Uterus (tissue), 2 donors: ENCODE data around the gene UBXN1.

Source experiments
- POLR2A ChIP-seq, 2 donors: fragments of 450-650 bp; IDR thresholded peaks; one replicate each; pipeline ENCODE4 v1.6.1; 2016; ENCODE audit warnings: antibody characterized with exemption in 2 of 2, mild to moderate bottlenecking in 1 of 2, moderate library complexity in 1 of 2
- TF ChIP-seq, protein P1 (sequence below), 4 experiments: fragments of 200-600 bp in 2 of 4; fragments of 450-650 bp in 2 of 4; sonication (generic) in 2 of 4; IDR thresholded peaks; one replicate each; pipeline ENCODE4 v1.5.1; 2016 to 2019; ENCODE audit warnings: antibody characterized with exemption in 4 of 4, mild to moderate bottlenecking in 2 of 4, moderate library complexity in 1 of 4

- TF ChIP-seq, protein P1, sequence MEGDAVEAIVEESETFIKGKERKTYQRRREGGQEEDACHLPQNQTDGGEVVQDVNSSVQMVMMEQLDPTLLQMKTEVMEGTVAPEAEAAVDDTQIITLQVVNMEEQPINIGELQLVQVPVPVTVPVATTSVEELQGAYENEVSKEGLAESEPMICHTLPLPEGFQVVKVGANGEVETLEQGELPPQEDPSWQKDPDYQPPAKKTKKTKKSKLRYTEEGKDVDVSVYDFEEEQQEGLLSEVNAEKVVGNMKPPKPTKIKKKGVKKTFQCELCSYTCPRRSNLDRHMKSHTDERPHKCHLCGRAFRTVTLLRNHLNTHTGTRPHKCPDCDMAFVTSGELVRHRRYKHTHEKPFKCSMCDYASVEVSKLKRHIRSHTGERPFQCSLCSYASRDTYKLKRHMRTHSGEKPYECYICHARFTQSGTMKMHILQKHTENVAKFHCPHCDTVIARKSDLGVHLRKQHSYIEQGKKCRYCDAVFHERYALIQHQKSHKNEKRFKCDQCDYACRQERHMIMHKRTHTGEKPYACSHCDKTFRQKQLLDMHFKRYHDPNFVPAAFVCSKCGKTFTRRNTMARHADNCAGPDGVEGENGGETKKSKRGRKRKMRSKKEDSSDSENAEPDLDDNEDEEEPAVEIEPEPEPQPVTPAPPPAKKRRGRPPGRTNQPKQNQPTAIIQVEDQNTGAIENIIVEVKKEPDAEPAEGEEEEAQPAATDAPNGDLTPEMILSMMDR (IDR thresholded peaks at IDR 0.05): no peak
- no peak for TF ChIP-seq POLR2A (IDR thresholded peaks at IDR 0.05)
Measured at GRCh38 chr11:62716816-62717215, 37.9 kb upstream of the UBXN1 start.
